GM21825 (cell line): ENCODE results near the gene NFIX.

ENCODE experiments used
- ATAC-seq: cut with Tn5 transposase; IDR thresholded peaks from one replicate; pipeline ENCODE4 v1.9.1; 2021; ENCODE audit warnings: mild to moderate bottlenecking, moderate library complexity; ENCODE audit not compliant: unreplicated experiment

Gene NFIX

GRCh38 chr19:13033819-13034611, 38.7 kb downstream of the NFIX start:
- no peak for ATAC-seq

DNA sequence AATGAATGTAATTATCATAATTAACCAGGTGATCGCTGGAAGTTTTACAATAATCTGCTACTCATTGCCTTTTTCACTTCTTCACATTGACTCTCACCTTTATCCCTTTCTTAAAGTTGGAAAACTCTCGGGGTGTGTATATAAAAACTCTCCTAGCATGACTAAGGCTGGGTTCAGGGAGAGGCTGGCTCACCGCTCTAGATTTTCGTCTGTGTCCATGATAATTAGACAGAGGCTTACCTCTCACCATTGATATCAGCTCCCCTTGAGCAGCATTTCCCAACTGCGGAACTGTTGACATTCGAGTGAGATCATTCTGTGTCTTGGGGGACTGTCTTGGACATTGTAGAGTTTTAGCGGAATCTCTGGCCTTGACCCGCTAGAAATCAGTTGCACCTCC, 39.4 kb downstream of the NFIX start:
- no peak for ATAC-seq

GRCh38 chr19:13035820-13036365, 40.6 kb downstream of the NFIX start:
- no peak for ATAC-seq

- no peak for ATAC-seq
Observed at GRCh38 chr19:13036366-13036976, 41.2 kb downstream of the NFIX start.

DNA sequence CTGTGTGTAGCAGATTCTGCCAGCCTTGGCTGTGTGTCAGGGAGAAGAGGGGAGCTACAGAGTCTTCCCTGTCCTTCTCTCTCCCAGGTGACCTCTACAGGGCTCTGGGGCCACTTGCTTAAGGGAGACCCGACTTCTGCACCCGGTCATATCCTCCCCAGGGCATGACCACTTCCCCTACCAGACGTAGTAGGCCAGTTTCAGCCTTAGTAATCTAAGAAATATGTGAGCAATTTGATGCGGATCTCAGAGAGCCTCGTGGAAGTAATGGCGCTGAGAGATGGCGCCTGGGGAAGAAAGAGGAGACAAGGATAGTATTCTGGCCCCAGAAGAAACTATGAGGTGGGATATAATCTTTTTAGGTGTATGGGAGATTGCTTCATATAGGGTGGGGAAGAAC, 41.9 kb downstream of the NFIX start:
- no peak for ATAC-seq

GRCh38 chr19:13037731-13038130, 42.5 kb downstream of the NFIX start:
- no peak for ATAC-seq

- ATAC-seq, result no peak
Observed at GRCh38 chr19:13038306-13039210, 43.3 kb downstream of the NFIX start.

GRCh38 chr19:13039211-13039789, 44.0 kb downstream of the NFIX start:
- no peak for ATAC-seq

- no peak for ATAC-seq
Observed at GRCh38 chr19:13040232-13040947, 45.1 kb downstream of the NFIX start.

DNA sequence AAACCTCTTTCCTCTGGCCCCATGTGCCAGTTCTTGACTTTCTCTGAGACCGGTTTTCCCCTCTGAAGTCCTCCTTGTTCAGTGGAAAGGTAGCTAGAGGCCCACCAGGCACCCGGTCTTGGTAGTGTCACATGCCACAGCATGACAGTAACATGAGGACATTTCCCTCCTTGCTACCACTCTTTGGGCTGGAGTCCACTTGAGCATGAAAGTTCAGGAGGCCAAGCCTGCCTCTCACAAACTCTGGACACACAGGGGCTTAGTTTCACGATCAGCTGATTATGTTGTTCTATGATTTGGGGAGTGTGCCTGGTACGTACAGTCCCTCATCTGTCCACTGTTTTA, 45.6 kb downstream of the NFIX start:
- no peak for ATAC-seq

DNA sequence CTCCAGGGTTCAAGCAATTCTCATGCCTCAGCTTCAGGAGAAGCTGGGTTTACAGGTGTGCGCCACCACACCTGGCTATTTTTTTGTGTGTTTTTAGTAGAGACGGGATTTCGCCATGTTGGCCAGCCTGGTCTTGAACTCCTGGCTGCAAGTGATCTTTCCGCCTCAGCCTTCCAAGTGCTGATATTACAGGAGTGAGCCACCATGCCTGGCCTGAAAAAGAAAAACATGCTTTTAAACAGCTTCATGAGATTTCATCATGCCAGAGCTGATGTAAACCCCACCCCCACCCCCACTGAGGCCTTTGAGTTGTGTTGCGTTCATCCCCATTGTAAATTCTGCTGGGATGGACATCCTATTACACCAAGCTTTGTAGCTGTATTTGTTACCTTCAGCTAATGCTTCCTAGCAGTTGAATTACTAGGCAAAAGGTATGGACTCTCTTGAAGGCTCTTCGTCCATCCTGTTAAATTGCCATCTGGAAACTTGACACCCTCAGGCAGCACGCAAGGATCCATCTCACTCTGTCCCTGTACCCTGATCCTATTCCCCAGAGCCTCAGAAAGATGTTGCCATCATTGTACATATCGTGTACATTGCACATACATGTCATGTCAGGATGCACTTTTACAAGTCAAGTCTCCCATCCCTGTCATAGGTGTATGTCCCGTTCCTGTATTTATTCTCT, 47.3 kb downstream of the NFIX start:
- ATAC-seq, result no peak

GRCh38 chr19:13043285-13043684, 48.0 kb downstream of the NFIX start:
- no peak for ATAC-seq

- ATAC-seq, result no peak
Observed at GRCh38 chr19:13044231-13044836, 49.1 kb downstream of the NFIX start.

- ATAC-seq, result no peak
Observed at GRCh38 chr19:13045812-13046211, 50.5 kb downstream of the NFIX start.

DNA sequence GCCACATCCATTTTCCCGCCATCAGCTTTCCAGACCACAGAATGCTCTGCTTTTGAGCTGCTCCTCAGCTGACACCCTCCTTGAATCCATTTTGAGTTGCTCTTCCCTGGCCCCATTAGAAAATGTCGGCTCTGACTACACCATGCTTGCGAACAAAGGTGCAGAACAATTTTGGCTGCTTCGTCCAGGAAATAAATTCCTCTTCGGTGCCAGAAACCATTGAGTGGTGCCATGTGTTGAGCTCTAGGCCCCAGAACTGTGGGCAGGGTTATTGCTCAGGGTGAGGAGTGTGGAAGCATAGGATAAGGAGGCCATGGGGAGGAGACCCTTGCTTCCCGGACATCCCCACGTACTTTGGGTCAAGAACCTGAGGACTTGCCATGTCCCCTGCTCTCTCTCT, 52.1 kb downstream of the NFIX start:
- no peak for ATAC-seq

DNA sequence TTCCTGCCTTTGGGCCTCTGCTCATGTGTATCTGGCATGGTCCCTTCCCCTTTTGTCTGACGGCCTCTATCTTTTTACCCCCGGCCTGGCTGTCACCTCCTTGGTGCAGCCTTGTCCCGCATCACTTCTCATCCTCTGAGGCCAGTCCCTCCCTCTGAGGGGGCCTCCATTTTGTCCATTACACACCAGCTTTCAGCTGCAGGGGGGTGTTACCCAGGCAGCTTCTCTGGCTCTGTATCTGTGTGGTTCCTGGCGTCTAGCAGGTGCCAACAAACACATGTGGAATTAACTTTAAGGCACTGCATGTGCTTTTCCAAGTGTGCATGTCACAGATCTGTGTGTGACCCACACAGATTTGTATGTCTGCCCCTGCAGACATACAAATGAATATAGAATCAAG, 55.0 kb downstream of the NFIX start:
- no peak for ATAC-seq

- ATAC-seq, result no peak
Observed at GRCh38 chr19:13051557-13052165, 56.4 kb downstream of the NFIX start.

DNA sequence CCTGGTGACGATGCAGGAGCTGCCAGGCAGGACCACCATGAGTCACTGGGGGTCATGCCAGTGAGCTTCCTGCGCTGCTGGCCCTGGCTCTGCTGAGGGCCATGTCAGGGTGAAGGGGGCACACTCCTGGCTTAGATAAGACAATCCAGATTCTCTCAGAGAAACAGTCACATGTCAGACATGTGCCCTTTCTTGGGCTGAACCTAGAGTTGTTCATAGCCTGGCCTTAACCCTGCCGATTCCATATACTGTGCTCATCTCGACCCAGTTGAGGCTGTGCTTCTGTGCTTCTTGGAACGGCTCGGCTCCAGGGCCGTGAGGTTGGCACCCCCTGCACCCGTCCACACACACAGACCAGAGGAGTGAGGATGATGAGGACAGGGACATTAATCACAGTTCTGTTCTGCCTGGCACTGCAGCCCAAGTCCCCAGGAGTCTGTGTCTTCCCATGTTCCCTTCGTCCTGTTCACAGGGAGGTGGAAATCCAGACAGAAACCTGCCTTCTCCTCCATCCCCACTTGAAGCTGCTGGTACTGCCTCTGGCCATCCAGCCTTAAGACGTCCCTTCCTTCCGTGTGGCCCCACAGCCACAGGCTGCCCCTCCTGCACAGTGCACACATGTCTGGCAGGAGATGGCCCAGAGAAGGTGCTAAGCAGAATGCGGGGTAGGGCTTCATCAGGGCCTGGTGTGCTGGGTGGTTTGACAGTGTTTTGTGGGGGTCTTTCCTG, 57.3 kb downstream of the NFIX start:
- no peak for ATAC-seq
